PFSK-1 (cell line): Measurements from ENCODE around the gene RAPH1.

Source experiments
- POLR2AphosphoS5 ChIP-seq: IDR thresholded peaks from 2 replicates; pipeline ENCODE4 v1.6.1; 2012; ENCODE audit warnings: low read depth, mild to moderate bottlenecking, control low read depth, low read length, moderate library complexity
- REST ChIP-seq, 2 experiments: IDR thresholded peaks; 2 replicates each; pipeline versions ENCODE4 v1.6.1 to v1.8.0; 2011 to 2012; ENCODE audit warnings: low read depth in 2 of 2, low read length in 2 of 2, control low read depth in 1 of 2, inconsistent platforms in 1 of 2, mild to moderate bottlenecking in 1 of 2, moderate library complexity in 1 of 2; ENCODE audit not compliant: insufficient read depth in 1 of 2
- SIN3A ChIP-seq: IDR thresholded peaks from 2 replicates; pipeline ENCODE4 v1.6.1; 2012; ENCODE audit warnings: mild to moderate bottlenecking, low read length, moderate library complexity, borderline replicate concordance; ENCODE audit not compliant: insufficient read depth

DNA sequence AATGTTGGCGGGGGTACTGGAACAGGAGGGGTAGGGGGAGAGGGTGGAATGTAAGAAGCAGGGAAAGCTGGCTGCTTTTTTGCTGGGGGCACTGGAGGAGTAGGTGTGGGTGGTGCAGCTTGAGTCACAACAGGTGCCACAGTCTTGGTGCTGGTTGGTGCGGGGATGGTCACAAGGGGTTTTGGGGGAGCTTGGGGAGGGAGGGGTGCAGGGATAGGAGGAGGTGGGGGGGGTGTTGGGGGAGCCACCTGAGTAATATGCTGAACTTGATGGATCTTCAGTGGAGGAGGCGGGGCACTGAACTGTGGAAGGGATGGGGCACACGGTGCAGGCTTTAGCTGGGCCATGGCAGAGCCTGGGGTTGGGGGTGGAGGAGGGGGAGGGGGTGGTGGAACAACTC, 94.4 kb downstream of the RAPH1 start:
- no peak for TF ChIP-seq POLR2AphosphoS5
- no peak for TF ChIP-seq REST (IDR thresholded peaks at IDR 0.05; ENCODE audit: insufficient read depth in 1 of 2, low read depth in 2 of 2, low read length in 2 of 2)
- no peak for TF ChIP-seq SIN3A
